ENCODE data around the gene ADK. TPM values are rescaled to one million over a fixed set of nuclear protein-coding genes. Genes with fewer than 3 reads are reported as not detected.

The ADK gene
- total RNA-seq, 1 donor from 2014 or later, result 47.0 TPM

- Mint-ChIP-seq H3K36me3 (ENCODE audit: unreplicated experiment) (peaks cover 3% of the 10 kb centered on the region), H3K27me3 (ENCODE audit: unreplicated experiment) (no peaks in the 10 kb centered on the region), H3K4me3 (ENCODE audit: unreplicated experiment) (no peak overlapping the region), H3K9me3 (ENCODE audit: unreplicated experiment) (no peaks in the 10 kb centered on the region), H3K27ac (ENCODE audit: unreplicated experiment) (no peak overlapping the region), H3K4me1 (ENCODE audit: unreplicated experiment) (peaks cover 28% of the 10 kb centered on the region)
- TF ChIP-seq CTCF (IDR thresholded peaks at IDR 0.05), result no peak
- no peak for DNase-seq (ENCODE audit: extremely low spot score, unreplicated experiment)
Observed at GRCh38 chr10:74151879-74152722, 1.1 kb downstream of the ADK start.

DNA sequence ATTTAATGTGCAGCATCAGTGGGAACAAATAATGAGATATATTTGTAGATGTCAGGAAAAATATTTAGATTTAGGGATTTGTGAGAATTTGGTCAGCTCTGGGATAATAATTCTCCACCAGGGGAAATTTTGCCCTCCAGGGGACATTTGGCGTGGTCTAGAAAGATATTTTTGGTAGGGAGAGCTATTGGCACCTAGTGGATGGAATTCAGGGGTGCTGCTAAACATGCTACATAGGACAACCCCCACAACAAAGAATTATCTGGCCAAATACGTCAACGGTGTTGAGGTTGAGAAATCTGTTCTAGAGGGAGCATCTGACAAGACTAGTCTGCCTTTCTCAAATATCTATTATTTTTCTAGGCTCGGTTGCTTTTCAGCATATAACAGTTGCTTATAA is 2.1 kb downstream of the ADK start:
- no peak for DNase-seq (ENCODE audit: extremely low spot score, unreplicated experiment)
- peak overlapping the region; percentile 9 for H3K4me3 Mint-ChIP-seq (ENCODE audit: unreplicated experiment)
- TF ChIP-seq CTCF (IDR thresholded peaks at IDR 0.05), result peak; percentile 41
- H3K27me3 Mint-ChIP-seq (ENCODE audit: unreplicated experiment), result no peaks in the 10 kb centered on the region
- no peaks in the 10 kb centered on the region for H3K9me3 Mint-ChIP-seq (ENCODE audit: unreplicated experiment)
- H3K4me1 Mint-ChIP-seq (ENCODE audit: unreplicated experiment), result peaks cover 26% of the 10 kb centered on the region
- no peak overlapping the region for H3K27ac Mint-ChIP-seq (ENCODE audit: unreplicated experiment)
- H3K36me3 Mint-ChIP-seq (ENCODE audit: unreplicated experiment), result peaks cover under 1% of the 10 kb centered on the region

DNA sequence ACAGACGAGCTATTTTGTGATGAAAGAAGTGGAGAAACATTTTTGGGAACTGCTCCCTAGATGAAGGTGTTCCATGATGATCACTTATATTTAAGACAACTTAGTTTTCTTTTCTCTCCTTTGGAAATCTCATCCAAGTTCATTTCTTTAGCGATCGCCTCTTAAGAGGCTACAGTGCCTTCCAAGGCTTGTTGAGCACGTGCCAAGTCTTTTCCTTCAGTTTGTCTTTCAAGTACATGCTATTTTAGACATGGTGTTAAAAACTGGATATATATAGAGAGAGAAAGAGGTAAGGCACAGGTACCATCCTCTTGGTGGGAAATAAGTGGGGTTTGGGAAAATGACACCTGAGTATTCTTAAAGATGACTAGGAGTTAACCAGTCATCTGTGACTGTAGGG is 2.7 kb downstream of the ADK start:
- no peaks in the 10 kb centered on the region for H3K36me3 Mint-ChIP-seq (ENCODE audit: unreplicated experiment)
- no peak for DNase-seq (ENCODE audit: extremely low spot score, unreplicated experiment)
- no peak overlapping the region for H3K4me3 Mint-ChIP-seq (ENCODE audit: unreplicated experiment)
- H3K27me3 Mint-ChIP-seq (ENCODE audit: unreplicated experiment), result no peaks in the 10 kb centered on the region
- no peaks in the 10 kb centered on the region for H3K9me3 Mint-ChIP-seq (ENCODE audit: unreplicated experiment)
- no peak overlapping the region for H3K27ac Mint-ChIP-seq (ENCODE audit: unreplicated experiment)
- no peak for TF ChIP-seq CTCF (IDR thresholded peaks at IDR 0.05)
- H3K4me1 Mint-ChIP-seq (ENCODE audit: unreplicated experiment), result peaks cover 26% of the 10 kb centered on the region

GRCh38 chr10:74156919-74157289 is 5.9 kb downstream of the ADK start:
- Mint-ChIP-seq H3K27me3 (ENCODE audit: unreplicated experiment) (no peaks in the 10 kb centered on the region), H3K9me3 (ENCODE audit: unreplicated experiment) (no peaks in the 10 kb centered on the region), H3K36me3 (ENCODE audit: unreplicated experiment) (no peaks in the 10 kb centered on the region), H3K27ac (ENCODE audit: unreplicated experiment) (peak overlapping the region; percentile 42), H3K4me3 (ENCODE audit: unreplicated experiment) (no peak overlapping the region), H3K4me1 (ENCODE audit: unreplicated experiment) (peaks cover 21% of the 10 kb centered on the region)
- no peak for TF ChIP-seq CTCF (IDR thresholded peaks at IDR 0.05)
- no peak for DNase-seq (ENCODE audit: extremely low spot score, unreplicated experiment)

GRCh38 chr10:74160013-74160412 is 9.0 kb downstream of the ADK start:
- no peaks in the 10 kb centered on the region for H3K9me3 Mint-ChIP-seq (ENCODE audit: unreplicated experiment)
- no peak for TF ChIP-seq CTCF (IDR thresholded peaks at IDR 0.05)
- H3K27me3 Mint-ChIP-seq (ENCODE audit: unreplicated experiment), result no peaks in the 10 kb centered on the region
- no peak for DNase-seq (ENCODE audit: extremely low spot score, unreplicated experiment)
- H3K36me3 Mint-ChIP-seq (ENCODE audit: unreplicated experiment), result no peaks in the 10 kb centered on the region
- H3K27ac Mint-ChIP-seq (ENCODE audit: unreplicated experiment), result no peak overlapping the region
- H3K4me1 Mint-ChIP-seq (ENCODE audit: unreplicated experiment), result peaks cover 28% of the 10 kb centered on the region
- no peak overlapping the region for H3K4me3 Mint-ChIP-seq (ENCODE audit: unreplicated experiment)
